Measurements from ENCODE around the gene FCAMR. TPM values are rescaled to one million over a fixed set of nuclear protein-coding genes. Genes with fewer than 3 reads are reported as not detected.

The FCAMR gene, protein sequence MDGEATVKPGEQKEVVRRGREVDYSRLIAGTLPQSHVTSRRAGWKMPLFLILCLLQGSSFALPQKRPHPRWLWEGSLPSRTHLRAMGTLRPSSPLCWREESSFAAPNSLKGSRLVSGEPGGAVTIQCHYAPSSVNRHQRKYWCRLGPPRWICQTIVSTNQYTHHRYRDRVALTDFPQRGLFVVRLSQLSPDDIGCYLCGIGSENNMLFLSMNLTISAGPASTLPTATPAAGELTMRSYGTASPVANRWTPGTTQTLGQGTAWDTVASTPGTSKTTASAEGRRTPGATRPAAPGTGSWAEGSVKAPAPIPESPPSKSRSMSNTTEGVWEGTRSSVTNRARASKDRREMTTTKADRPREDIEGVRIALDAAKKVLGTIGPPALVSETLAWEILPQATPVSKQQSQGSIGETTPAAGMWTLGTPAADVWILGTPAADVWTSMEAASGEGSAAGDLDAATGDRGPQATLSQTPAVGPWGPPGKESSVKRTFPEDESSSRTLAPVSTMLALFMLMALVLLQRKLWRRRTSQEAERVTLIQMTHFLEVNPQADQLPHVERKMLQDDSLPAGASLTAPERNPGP
- total RNA-seq, result not detected

GRCh38 chr1:206970446-206970845, at the start of gene FCAMR:
FCAMR (minus strand) TSS chr1:206970460; CDS start chr1:206970125, 335 bp downstream.

GRCh38 chr1:206946261-206946660, 24.0 kb downstream of the FCAMR start, which contains the start of gene PIGR:
PIGR (minus strand) TSS chr1:206946466; CDS start chr1:206940531, 5,935 bp downstream.

DNA sequence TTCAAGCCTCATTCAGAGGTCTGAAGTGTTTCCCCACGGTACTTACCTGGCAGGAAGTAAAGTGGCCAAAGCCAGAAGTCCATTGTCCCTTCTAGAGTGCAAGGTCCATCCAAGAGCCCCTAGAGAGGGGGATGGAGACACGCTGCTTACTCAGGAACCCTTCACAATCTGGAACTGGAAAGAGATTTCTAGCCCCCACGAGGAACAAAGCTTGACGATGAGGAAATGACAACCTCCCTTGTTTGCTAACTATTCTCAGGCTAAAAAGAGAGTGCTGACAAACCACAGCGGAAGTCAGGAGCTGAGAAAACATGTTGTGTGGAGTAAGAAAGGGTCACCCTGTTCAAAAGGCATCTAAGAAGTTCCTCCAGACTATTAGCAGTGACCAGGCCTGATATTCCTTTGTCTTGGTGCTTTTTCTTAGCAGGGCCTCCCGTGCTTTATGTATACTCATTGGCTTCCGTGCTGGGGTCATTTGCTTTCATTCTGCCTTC, 48.4 kb downstream of the FCAMR start, which contains the start of gene FCMR:
TSS of gene FCMR (minus strand) at position 170 of the 494 bp plus-strand sequence. CDS start at position 83, 87 bp downstream.

Other genes with a start within 250 kb of the FCAMR start
- not detected for gene IL19, start 199.7 kb downstream of the FCAMR start, total RNA-seq
- not detected for gene IL10, start 198.0 kb downstream of the FCAMR start, total RNA-seq
- not detected for gene IL20, start 104.8 kb downstream of the FCAMR start, total RNA-seq
- gene IL24, start 73.0 kb downstream of the FCAMR start, total RNA-seq, result not detected
- not detected for gene FCMR, start 48.5 kb downstream of the FCAMR start, total RNA-seq
- not detected for gene PIGR, start 24.0 kb downstream of the FCAMR start, total RNA-seq
- under 0.01 TPM for gene C1orf116, start 62.3 kb upstream of the FCAMR start, total RNA-seq
- gene YOD1, start 80.7 kb upstream of the FCAMR start, total RNA-seq, result 19.1 TPM
- gene PFKFB2, start 82.8 kb upstream of the FCAMR start, total RNA-seq, result 11.6 TPM
- not detected for gene C4BPB, start 118.4 kb upstream of the FCAMR start, total RNA-seq
- not detected for gene C4BPA, start 133.8 kb upstream of the FCAMR start, total RNA-seq

All from parietal lobe (tissue), 1 donor.